ENCODE data around the gene BANP. TPM values are rescaled to one million over a fixed set of nuclear protein-coding genes. Genes with fewer than 3 reads are reported as not detected.

BANP gene
- total and polyA plus RNA-seq, 2 of the 8 experiments (the other 6 are each of a cell fraction or from before 2014, with no cell fraction given) = 25.8 to 39.8 TPM

DNA sequence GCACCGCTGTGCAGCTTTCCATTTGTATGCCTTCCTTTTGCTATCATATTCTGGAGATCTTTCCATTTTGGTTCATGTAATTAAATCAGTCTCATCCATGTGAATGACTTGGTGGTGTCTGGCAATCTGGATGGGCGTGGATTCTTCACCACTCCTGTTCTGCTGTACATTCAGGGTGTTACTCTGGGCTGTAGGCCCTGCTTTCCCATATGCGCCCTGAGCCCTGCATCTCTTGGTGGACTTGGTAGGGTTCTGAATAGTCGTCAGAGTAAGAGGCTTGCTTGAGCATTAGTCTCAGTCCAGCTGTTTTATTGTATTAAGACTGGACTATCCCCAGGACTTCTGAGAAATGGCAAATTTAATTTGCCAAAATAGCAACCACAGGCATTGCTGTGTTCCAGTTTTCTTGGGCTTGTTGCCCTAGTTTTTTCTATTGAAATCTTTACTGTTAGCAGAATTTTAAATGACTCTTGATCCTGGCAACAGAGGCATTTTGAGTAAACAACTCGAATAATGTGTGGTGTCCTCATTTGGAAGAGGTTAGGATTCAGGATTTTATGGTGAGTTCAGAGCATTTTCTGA lies 14.9 kb downstream of the BANP start:
- Histone ChIP-seq H3K4me2 (ENCODE audit: insufficient read depth in 1 of 2, low read depth in 2 of 2, low read length in 2 of 2) (no peak overlapping the region), H3K4me1 (replicated peaks in 1 of 4; ENCODE audit: control insufficient read depth in 3 of 4, insufficient read depth in 4 of 4, low read length in 3 of 4) (peaks cover 0 to 13% (median under 1%) of the 10 kb centered on the region in 4 experiments; a peak in 2 of 7 replicates), H2BK12ac (ENCODE audit: low read depth, low read length) (no peak overlapping the region), H3K27ac (ENCODE audit: low read depth, low read length) (no peak overlapping the region), H3K4ac (replicated peaks; ENCODE audit: insufficient read length, low read depth, low read length) (no peak overlapping the region), H3K23ac (ENCODE audit: insufficient read length) (no peak overlapping the region), H2AK5ac (ENCODE audit: low read depth, low read length) (no peak overlapping the region), H3K18ac (ENCODE audit: extremely low read depth, low read length) (no peak overlapping the region), H3K56ac (replicated peaks; ENCODE audit: insufficient read length, low read depth, low read length) (no peak overlapping the region), H4K5ac (ENCODE audit: insufficient read length, low read depth, low read length) (no peak overlapping the region), H3K9ac (replicated peaks in 1 of 4; ENCODE audit: extremely low read depth in 1 of 4, low read depth in 3 of 4, low read length in 3 of 4) (no peak overlapping the region), H3K36me3 (ENCODE audit: control insufficient read depth in 2 of 4, insufficient read depth in 4 of 4, low read length in 3 of 4) (0 out of 8 replicates have a peak, but pooled peaks cover 0 to 2% (median 0%) of the 10 kb centered on the region in 4 experiments), H3K23me2 (ENCODE audit: low read depth, low read length) (no peaks in the 10 kb centered on the region), H3K79me2 (ENCODE audit: control insufficient read depth in 1 of 2, insufficient read depth in 2 of 2, low read length in 2 of 2) (peaks cover 0 to 90% of the 10 kb centered on the region in 2 experiments), H2AFZ (ENCODE audit: low read length) (no peak overlapping the region), H4K91ac (replicated peaks; ENCODE audit: insufficient read length, low read length) (no peak overlapping the region), H3K14ac (ENCODE audit: insufficient read length) (no peak overlapping the region), H2BK5ac (ENCODE audit: low read depth, low read length) (no peak overlapping the region), H3K79me1 (ENCODE audit: low read depth, low read length) (peaks cover 13% of the 10 kb centered on the region), H2BK15ac (ENCODE audit: low read length) (no peak overlapping the region), H4K8ac (ENCODE audit: extremely low read depth, insufficient read depth, low read length) (no peak overlapping the region), H4K20me1 (replicated peaks in 1 of 2; ENCODE audit: control insufficient read depth in 1 of 2, insufficient read depth in 2 of 2, low read length in 2 of 2) (peaks cover 5 to 11% of the 10 kb centered on the region in 2 experiments), H2BK20ac (ENCODE audit: low read length) (no peak overlapping the region), H3K4me3 (ENCODE audit: extremely low read depth in 1 of 4, insufficient read depth in 2 of 4, low read depth in 3 of 4, low read length in 4 of 4) (no peak overlapping the region), H3K27me3 (replicated peaks in 1 of 4; ENCODE audit: control insufficient read depth in 3 of 4, extremely low read depth in 1 of 4, insufficient read depth in 3 of 4, low read length in 3 of 4) (no peaks in the 10 kb centered on the region), H3K9me3 (ENCODE audit: insufficient read depth in 2 of 2, low read depth in 1 of 2, low read length in 1 of 2) (peaks cover 1 to 4% of the 10 kb centered on the region in 2 experiments; a peak in 3 of 4 replicates), H2BK120ac (replicated peaks; ENCODE audit: low read depth, low read length) (no peak overlapping the region)
- FAIRE-seq (no peak), DNase-seq (ENCODE audit: low read depth in 1 of 2, low spot score in 2 of 2) (no peak)
- ChIA-PET POLR2A (ENCODE audit: partially characterized antibody) (interaction anchor here (7.1 kb wide), 1 partner anchor 13 kb away, joined by 40 read pairs; the partner anchor contains the start of gene BANP), CTCF (ENCODE audit: partially characterized antibody) (interaction anchor here (1.1 to 1.2 kb wide), 2 partner anchors 9 to 17 kb away, joined by 5 read pairs; no protein-coding TSS in a partner anchor)
- 95% methylated on average over 5 of the region's 5 CpGs; no CpG with 5 or more reads in 1 of the 2 experiments for WGBS, 2 experiments (ENCODE audit: extremely low coverage in 1 of 2, insufficient coverage in 1 of 2, insufficient read length in 1 of 2, insufficient replicate concordance in 2 of 2, low coverage in 1 of 2, low lambda C conversion rate in 2 of 2, missing lambda C conversion rate in 1 of 2)
- no peak for TF ChIP-seq TCF12 (IDR thresholded peaks at IDR 0.05; ENCODE audit: low read depth, low read length)
